Measurements from ENCODE around the gene SLC25A45. TPM values are rescaled to one million over a fixed set of nuclear protein-coding genes. Genes with fewer than 3 reads are reported as not detected.

SLC25A45 gene
- total and polyA plus RNA-seq, 11 donors = 3.8 to 11.6 (median 6.6) TPM

DNA sequence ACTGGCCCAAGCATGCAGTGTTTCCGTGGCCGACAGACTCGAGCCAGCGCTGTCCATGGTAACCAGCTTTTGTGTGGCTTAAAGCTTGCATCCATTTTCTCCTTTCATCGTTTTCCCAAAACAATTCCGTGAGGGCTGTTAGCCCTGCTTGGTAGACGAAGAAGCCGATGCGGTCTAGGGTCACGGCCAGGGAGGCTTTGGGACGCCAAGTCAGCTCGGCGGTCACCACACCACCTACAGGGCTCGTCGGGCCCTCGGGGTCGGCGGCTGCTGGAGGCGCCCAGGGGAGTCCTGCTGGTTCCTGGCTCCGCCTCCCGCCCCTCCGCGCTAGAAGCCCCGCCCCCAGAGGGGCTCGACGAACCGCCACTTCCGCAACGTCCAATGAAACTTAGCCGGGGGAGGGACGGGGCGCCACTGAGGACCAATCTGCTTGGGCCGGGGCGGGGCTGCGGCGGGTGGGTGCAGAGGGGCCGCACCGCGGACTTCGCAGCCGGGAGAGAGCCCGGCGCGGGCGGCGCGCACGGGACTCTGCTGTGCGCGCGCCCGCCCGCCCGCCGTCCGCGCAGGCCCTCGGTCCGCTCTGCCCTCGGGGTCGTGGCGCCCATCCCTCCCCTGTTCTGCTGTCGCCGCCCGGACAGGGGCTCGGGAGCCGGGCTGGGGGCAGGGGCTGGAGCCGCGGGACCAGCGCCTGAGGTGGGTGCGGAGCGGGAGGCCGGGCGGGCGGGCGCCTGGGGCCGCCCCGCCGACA is 28.0 kb downstream of the SLC25A45 start, which contains the start of gene TIGD3:
TSS of gene TIGD3 (plus strand) at position 487 of the 748 bp plus-strand sequence. CDS start 1,058 bp downstream, outside the sequence.
- Histone ChIP-seq H3K9me3 (no peaks in the 10 kb centered on the region), H3K4me3 (peak within 1 kb of the TSS; percentile 58 to 84 (median 78)), H3K4me1 (peaks cover 0 to 49% (median 25%) of the 10 kb centered on the region in 12 donors), H3K36me3 (peaks cover 0 to 40% (median 33%) of the 10 kb centered on the region in 9 donors), H3K27ac (peak within 1 kb of the TSS in 10 of 12 donors; percentile 5 to 78 (median 64)), H3K27me3 (peaks cover 0 to 6% (median 0%) of the 10 kb centered on the region in 9 donors)
- WGBS, 4 donors = 0 to 1% (median 1%) methylated on average over 24 to 79 of the region's 79 CpGs
- intact Hi-C loops (cut with DNase I) = no loop called here
- DNase-seq (peak; percentile 98 to 99 (median 98)), ATAC-seq (peak; percentile 85 to 93 (median 92))
- peak in 2 of 12 donors; percentile 7 to 21 for TF ChIP-seq CTCF (IDR thresholded peaks at IDR 0.05)
- peak; percentile 82 to 84 for TF ChIP-seq POLR2A (IDR thresholded peaks at IDR 0.05)

- WGBS, 4 donors = 7 to 11% (median 11%) methylated on average over 16 of the region's 16 CpGs
- Histone ChIP-seq H3K36me3 (peaks cover 0 to 45% (median 39%) of the 10 kb centered on the region in 9 donors), H3K27ac (peak overlapping the region in 10 of 12 donors; percentile 5 to 78 (median 61)), H3K9me3 (no peaks in the 10 kb centered on the region), H3K27me3 (peaks cover 0 to 6% (median 0%) of the 10 kb centered on the region in 9 donors), H3K4me1 (peaks cover 0 to 49% (median 25%) of the 10 kb centered on the region in 12 donors), H3K4me3 (peak overlapping the region in 10 of 12 donors; percentile 58 to 84 (median 78))
- no peak for TF ChIP-seq CTCF (IDR thresholded peaks at IDR 0.05)
- no peak for TF ChIP-seq POLR2A (IDR thresholded peaks at IDR 0.05)
- DNase-seq (no peak), ATAC-seq (peak in 2 of 4 donors; percentile 13 to 15)
- intact Hi-C loops (cut with DNase I) = no loop called here
Observed at GRCh38 chr11:65353900-65354264, 28.6 kb downstream of the SLC25A45 start.

- Histone ChIP-seq H3K36me3 (peaks cover 0 to 50% (median 44%) of the 10 kb centered on the region in 9 donors), H3K27ac (peak overlapping the region in 2 of 12 donors; percentile 16 to 64), H3K9me3 (no peaks in the 10 kb centered on the region), H3K4me1 (peaks cover 0 to 48% (median 25%) of the 10 kb centered on the region in 12 donors), H3K4me3 (peak overlapping the region in 1 of 12 donors; percentile 77), H3K27me3 (peaks cover 0 to 6% (median 0%) of the 10 kb centered on the region in 9 donors)
- ATAC-seq = no peak
- intact Hi-C loops (cut with DNase I) = no loop called here
- no peak for TF ChIP-seq POLR2A (IDR thresholded peaks at IDR 0.05)
- TF ChIP-seq CTCF (IDR thresholded peaks at IDR 0.05) = no peak
- DNase-seq = peak in 1 of 5 donors; percentile 24
- WGBS, 4 donors = 84 to 91% (median 85%) methylated on average over 7 of the region's 7 CpGs
Observed at GRCh38 chr11:65353376-65353775, 29.1 kb downstream of the SLC25A45 start.

DNA sequence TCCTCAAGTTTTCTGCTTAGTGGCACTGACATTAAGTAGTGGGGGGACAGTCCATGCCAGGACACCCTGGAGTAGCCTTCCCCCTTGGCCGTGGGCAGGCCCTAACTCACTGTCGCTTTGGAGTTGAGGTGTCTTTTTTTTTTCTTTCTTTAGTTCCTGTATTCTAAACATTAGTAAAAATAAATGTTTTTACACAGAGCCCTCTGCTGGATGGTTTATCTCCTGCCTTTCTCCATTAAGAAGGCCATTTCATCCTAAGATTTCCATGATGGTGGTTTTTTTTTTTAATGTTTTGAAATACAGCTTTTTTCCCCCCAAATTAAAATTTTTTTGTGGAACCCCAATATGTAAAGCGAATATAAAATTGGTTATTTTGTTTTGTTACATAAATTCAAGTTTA is 29.7 kb downstream of the SLC25A45 start:
- WGBS, 4 donors = 79 to 87% (median 83%) methylated on average over 3 of the region's 3 CpGs
- TF ChIP-seq POLR2A (IDR thresholded peaks at IDR 0.05) (no peak), CTCF (IDR thresholded peaks at IDR 0.05) (peak in 6 of 12 donors; percentile 12 to 30 (median 22))
- intact Hi-C loops (cut with DNase I) = no loop called here
- Histone ChIP-seq H3K36me3 (peaks cover 0 to 56% (median 50%) of the 10 kb centered on the region in 9 donors), H3K27me3 (peaks cover 0 to 6% (median 0%) of the 10 kb centered on the region in 9 donors), H3K9me3 (no peaks in the 10 kb centered on the region), H3K27ac (no peak overlapping the region), H3K4me1 (peaks cover 0 to 42% (median 24%) of the 10 kb centered on the region in 12 donors), H3K4me3 (no peak overlapping the region)
- no peak for ATAC-seq
- peak in 1 of 5 donors; percentile 14 for DNase-seq

All from heart left ventricle (tissue), 16 donors.